CD4-positive, alpha-beta T cell treated with Interleukin-2 at 100 ng/mL for 4 hours (primary cell): ENCODE measurements around the gene RSPO3.
"Not testable (repeated sequence)": the region's sequence is repeated elsewhere in the genome, so short reads cannot be mapped to it uniquely, and the experiment has no call there.

Source experiments
- DNase-seq: peaks from one replicate; pipeline ENCODE4 v3.0.0-alpha.2; 2020; ENCODE audit warnings: low spot score

RSPO3 gene

GRCh38 chr6:127118298-127119101, at the start of gene RSPO3:
Gene RSPO3 (plus strand): TSS chr6:127118671. CDS start chr6:127119193, 522 bp downstream.
- no peak for DNase-seq

GRCh38 chr6:127069659-127070279, 48.7 kb upstream of the RSPO3 start:
- no peak for DNase-seq

- DNase-seq, result no peak
Observed at GRCh38 chr6:127073222-127073621, 45.2 kb upstream of the RSPO3 start.

GRCh38 chr6:127076466-127076865, 42.0 kb upstream of the RSPO3 start:
- DNase-seq, result no peak

GRCh38 chr6:127077886-127078285, 40.6 kb upstream of the RSPO3 start:
- no peak for DNase-seq

- no peak for DNase-seq
Observed at GRCh38 chr6:127078669-127079068, 39.8 kb upstream of the RSPO3 start.

GRCh38 chr6:127079681-127080080, 38.8 kb upstream of the RSPO3 start:
- DNase-seq, result no peak

- no peak for DNase-seq
Observed at GRCh38 chr6:127080081-127080480, 38.4 kb upstream of the RSPO3 start.

GRCh38 chr6:127083231-127083962, 35.1 kb upstream of the RSPO3 start:
- DNase-seq, result no peak

- no peak for DNase-seq
Observed at GRCh38 chr6:127083963-127084310, 34.5 kb upstream of the RSPO3 start.

GRCh38 chr6:127085181-127085580, 33.3 kb upstream of the RSPO3 start:
- no peak for DNase-seq

- DNase-seq, result no peak
Observed at GRCh38 chr6:127090051-127090450, 28.4 kb upstream of the RSPO3 start.

- no peak for DNase-seq
Observed at GRCh38 chr6:127092466-127092865, 26.0 kb upstream of the RSPO3 start.

GRCh38 chr6:127094791-127095190, 23.7 kb upstream of the RSPO3 start:
- no peak for DNase-seq

- DNase-seq, result no peak
Observed at GRCh38 chr6:127096167-127096566, 22.3 kb upstream of the RSPO3 start.

GRCh38 chr6:127097442-127097841, 21.0 kb upstream of the RSPO3 start:
- not testable (repeated sequence) for DNase-seq

- no peak for DNase-seq
Observed at GRCh38 chr6:127100510-127101140, 17.8 kb upstream of the RSPO3 start.

GRCh38 chr6:127102299-127102698, 16.2 kb upstream of the RSPO3 start:
- DNase-seq, result no peak

- DNase-seq, result no peak
Observed at GRCh38 chr6:127102859-127103258, 15.6 kb upstream of the RSPO3 start.

- DNase-seq, result no peak
Observed at GRCh38 chr6:127103482-127103881, 15.0 kb upstream of the RSPO3 start.

GRCh38 chr6:127107916-127108315, 10.6 kb upstream of the RSPO3 start:
- no peak for DNase-seq

- no peak for DNase-seq
Observed at GRCh38 chr6:127110712-127111111, 7.8 kb upstream of the RSPO3 start.

GRCh38 chr6:127111526-127111925, 6.9 kb upstream of the RSPO3 start:
- no peak for DNase-seq
